Right hindlimb (tissue), 1 donor: ENCODE measurements around the gene NFKBIA.
"Not testable (repeated sequence)": the region's sequence is repeated elsewhere in the genome, so short reads cannot be mapped to it uniquely, and the experiment has no call there.

Source experiments
- DNase-seq: peaks from one replicate; pipeline ENCODE4 v3.0.0-alpha.2; 2018

Gene NFKBIA

GRCh38 chr14:35407306-35407630, 2.7 kb upstream of the NFKBIA start:
- DNase-seq = no peak

DNA sequence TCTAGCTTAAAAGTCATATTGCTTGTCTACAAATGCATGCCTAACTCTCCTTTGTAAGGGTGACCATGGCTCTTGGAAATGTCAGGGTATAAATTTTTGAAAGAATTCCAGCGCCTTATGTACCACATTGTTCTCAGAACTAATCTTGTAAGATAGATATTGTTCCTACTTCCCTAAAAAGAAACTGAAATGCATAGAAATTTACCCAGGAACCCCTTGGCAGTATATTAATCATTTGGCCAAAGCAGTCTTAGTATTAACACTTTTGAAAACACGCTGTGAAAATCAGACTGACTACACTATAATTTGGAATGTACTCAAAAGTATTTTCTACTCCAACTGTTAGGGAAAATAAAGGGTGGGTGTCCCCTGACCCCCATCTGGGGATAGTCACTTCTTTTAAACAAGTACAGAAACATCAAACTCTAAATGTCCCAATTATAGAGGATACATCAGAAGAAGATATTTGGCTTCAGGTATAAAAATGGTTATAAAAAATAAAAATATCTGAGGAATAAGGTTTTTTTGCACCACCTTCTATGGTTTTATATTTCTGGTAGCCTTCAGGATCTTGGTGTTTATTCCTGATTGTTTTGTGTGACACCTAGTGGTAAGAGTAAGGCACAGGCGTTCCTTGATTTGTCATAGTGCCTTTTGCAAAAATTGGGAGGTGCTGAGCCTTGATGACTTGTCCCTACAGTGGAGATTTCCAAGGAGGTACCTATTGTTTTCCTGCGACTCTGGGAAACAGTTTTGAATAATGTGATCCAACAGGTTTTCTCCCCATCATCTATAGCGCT, 2.2 kb upstream of the NFKBIA start:
- no peak for DNase-seq

- DNase-seq = no peak
Measured at GRCh38 chr14:35406090-35406489, 1.5 kb upstream of the NFKBIA start.

DNA sequence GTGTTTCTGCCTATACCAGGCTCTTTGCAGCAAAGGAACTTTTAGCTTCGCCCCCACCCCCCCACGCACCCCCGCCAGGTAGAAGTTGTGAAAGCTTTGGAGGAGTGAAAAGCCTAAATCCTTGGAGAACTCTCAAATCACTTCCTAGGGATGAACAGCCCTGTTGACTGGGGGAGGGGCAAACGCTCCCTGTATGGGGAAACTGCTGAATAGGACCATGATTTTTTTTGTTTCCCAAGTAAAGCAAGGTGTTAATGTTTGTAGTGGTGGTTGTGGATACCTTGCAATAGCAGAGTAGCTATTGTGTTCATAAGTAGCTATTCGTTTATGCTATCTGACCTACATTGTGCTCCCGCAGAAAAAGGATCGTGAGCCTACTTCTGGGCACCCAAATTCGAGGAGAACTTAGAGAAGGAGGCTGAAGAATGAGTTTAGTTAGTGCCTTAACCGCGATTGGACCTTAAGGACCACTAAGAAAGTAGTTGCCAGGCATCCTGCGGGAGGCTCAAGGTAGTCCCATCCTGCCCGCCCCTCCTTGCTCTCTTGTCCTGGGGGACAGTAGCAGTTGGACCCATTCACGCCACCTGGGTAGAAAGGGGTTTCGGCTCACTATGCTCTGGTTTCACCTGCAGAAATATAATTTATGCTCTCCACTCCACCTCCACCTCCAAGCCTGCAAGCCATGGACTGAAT, 901 bp upstream of the NFKBIA start:
- no peak for DNase-seq

GRCh38 chr14:35403603-35404448, 723 bp downstream of the NFKBIA start:
- DNase-seq = peak; percentile 97

GRCh38 chr14:35403114-35403602, 1.4 kb downstream of the NFKBIA start:
- DNase-seq = peak; percentile 41

GRCh38 chr14:35402323-35403113, 2.0 kb downstream of the NFKBIA start:
- DNase-seq = no peak

- DNase-seq = peak; percentile 73
Measured at GRCh38 chr14:35401422-35402265, 2.9 kb downstream of the NFKBIA start.

DNA sequence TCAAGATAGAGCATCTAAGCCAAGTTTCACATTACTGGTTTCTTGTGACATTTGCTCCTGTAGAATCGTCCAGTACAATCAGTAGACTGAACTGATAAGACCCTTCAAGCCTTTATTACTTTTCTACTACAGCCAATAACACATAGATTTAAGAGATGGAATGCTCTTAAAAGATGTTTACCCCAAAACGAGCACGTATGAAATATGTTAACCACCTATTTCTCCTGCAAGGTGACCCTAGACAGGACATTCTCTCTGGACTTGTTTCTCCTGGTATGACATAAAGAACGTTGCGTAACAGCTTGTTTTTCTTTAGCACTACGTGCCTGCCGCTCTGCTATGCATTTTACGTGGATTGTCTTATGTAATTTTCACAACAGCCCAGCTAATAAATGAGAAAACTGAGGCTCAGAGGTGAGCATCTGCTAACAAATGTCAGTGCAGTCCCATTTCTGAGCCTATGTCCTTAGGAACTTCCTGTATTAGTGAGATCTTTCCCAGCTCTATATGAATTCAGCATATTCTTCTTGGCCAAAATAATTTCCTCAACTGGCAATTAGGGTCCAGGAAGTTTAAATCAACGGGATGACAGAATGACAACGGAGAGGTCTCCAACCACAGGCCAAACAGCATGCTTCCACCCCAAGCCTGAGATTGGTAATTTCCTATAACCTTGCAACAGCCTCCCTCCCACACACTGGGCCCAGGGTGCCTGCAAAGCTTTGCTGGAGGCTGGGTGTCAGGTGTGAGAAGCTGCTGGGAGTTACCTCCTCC, 3.7 kb downstream of the NFKBIA start:
- no peak for DNase-seq

- DNase-seq = no peak
Measured at GRCh38 chr14:35399083-35399937, 5.2 kb downstream of the NFKBIA start.

DNA sequence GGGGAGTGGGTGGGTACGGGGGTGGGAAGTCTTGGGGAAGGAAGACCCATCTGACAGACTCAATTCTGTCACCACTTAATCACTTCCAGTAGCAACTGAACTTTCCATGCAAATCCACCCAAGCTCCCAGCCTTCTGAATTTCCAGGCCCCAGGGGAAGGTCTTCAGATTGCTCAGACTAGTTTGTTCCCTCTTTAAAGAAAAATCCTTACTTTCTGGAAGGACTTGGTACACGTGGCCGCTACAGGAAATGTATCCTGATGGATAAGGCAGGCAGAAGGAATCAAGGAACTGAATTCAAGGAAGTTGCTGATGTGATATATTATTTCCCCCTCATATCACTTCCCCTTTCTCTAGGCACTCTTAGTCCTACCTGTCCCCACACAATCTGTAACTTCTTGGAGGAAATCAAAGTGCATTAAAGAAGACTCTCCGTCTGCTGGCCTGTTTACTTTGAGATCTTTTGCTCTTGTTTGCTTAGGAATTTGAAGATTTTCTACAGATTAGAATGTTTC, 6.4 kb downstream of the NFKBIA start:
- peak; percentile 61 for DNase-seq

DNA sequence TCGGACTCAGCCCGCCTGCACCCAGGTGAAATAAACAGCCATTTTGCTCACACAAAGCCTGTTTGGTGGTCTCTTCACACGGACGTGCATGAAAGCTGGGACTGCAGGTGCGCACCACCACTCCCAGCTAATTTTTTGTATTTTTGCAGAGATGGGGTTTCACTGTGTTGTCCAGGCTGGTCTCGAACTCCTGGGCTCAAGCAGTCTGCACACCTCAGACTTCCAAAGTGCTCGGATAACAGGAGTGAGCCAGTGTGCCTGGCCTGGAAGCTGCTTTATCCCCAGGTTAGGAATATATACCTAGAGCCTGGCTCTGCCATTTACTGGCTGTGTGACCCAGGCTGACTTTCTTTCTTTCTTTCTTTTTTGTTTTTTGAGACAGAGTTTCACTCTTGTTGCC, 7.9 kb downstream of the NFKBIA start:
- DNase-seq = not testable (repeated sequence)

DNA sequence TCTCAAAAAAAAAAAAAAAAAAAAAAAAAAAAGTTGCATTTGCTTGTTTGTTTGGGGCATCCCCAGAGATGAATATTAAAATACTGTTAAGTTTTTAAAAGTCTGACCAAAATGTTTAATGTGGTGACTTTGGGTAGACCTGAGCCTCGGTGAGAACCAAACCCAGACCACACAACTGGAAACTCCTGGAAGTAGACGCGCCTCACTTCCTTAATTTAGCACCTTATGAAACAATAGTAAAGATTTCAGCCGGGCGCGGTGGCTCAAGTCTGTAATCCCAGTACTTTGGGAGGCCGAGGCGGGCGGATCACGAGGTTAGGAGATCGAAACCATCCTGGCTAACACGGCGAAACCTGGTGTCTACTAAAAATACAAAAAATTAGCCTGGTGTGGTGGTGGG, 9.3 kb downstream of the NFKBIA start:
- DNase-seq = no peak

DNA sequence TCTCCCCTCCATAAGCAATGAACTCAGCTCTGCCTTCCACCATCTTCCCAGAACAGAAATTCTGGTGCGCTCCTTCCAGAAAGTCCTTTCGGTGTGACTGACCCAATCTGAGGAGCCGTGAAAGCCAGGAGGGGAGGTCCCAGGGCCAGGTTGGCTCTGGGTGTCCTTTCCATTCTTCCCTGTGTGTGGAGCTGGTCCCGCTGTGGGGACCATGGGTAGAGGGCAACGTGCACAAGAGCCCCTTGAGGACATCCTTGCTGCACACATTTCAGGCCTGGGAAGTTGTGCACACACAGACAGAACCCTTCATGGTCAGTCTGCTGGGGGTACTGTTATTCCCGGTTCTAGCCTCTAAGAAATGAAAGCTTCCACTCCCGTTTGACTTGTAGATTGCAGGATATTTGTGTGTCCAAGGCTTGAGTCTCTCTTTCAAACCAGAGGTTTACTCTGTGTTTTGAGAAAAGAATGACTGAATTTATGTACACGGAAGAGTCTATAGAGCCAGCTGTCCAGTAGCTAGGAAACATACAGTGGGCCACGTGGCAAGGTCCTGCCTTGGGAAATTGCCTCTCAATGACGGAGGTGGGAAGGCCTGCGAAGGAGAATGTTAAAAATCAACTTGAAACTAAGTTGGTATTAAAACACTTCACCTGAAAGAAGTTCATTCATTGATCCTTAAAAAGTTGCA, 10.1 kb downstream of the NFKBIA start:
- DNase-seq = no peak

GRCh38 chr14:35393826-35394225, 10.7 kb downstream of the NFKBIA start:
- no peak for DNase-seq

DNA sequence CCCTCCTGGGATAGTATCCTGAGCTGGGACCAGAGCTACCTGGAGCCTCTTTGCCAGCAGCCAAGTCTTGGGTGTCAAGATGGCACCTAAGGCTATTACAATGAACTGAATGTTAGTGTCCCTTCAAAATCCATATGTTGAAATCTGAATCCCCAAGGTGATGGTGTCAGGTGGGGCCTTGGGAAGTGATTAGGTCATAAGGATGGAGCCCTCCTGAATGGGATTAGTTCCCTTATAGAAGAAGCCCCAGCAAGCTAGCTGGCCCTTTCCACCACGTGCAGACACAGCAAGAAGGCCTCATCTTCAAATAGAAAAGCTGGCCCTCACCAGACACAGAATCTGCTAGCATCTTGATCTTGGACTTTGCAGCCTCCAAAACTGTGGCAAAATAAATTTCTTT, 12.4 kb downstream of the NFKBIA start:
- no peak for DNase-seq

DNA sequence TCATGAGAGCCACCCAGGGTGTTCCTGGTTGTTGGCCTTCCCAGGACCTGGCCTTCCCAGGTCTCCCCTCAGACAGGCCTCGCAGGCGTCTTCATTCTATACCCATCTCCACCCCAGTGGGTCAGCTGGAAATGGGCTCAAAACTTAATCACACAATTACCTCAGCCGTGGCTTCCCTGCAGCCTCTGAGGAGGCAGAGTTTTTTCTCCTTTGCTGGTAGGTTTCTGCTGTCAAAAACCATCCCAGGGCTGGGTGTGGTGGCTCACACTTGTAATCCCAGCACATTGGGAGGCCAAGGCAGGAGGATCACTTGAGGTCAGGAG, 13.2 kb downstream of the NFKBIA start:
- no peak for DNase-seq

- DNase-seq = no peak
Measured at GRCh38 chr14:35390577-35391387, 13.8 kb downstream of the NFKBIA start.
